HG03108 (cell line): ENCODE data around the gene C2orf81.
"Not testable (repeated sequence)": the region's sequence is repeated elsewhere in the genome, so short reads cannot be mapped to it uniquely, and the experiment has no call there.

ENCODE experiments used
- ATAC-seq: cut with Tn5 transposase; IDR thresholded peaks from one replicate; pipeline ENCODE4 v1.9.1; 2021; ENCODE audit warnings: moderate library complexity; ENCODE audit not compliant: unreplicated experiment

Gene C2orf81

DNA sequence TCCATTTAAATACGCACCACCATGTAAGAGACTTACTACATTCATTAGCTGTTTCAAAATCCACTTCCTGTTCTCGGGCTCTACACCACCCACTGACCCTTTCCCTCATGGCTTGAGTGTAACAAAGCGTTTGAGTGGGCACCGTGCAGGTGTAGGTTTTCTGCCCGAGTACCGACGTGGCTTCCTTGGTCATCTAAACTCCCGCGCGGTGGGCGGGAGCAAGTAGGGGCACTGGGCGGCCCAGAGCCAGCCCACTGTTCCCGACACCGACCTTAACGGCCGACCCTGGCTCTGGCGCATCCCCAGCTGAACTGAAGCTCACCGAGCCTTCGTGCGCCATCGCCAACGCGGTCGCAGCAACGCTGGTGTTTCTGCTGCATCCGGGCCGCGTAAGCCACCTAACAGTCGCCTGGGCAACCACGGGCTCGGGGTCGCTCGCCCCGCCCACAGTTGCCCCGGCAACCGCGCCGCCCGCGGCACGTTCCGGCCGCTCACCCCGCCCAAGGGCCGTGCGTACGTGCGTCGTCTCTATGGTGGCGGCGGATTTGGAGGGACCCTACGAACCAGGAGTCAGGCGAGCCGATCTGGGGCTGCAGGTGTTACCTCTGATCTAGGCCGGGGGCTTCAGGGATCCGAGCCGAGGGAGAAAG lies at the start of gene C2orf81, which contains the start of gene WDR54:
C2orf81 (minus strand) TSS at position 399 of the 650 bp plus-strand sequence; CDS start at position 340, 59 bp downstream.
WDR54 (plus strand) TSS at position 510 of the 650 bp plus-strand sequence. CDS start 424 bp downstream, outside the sequence.
- ATAC-seq: peak; percentile 90

DNA sequence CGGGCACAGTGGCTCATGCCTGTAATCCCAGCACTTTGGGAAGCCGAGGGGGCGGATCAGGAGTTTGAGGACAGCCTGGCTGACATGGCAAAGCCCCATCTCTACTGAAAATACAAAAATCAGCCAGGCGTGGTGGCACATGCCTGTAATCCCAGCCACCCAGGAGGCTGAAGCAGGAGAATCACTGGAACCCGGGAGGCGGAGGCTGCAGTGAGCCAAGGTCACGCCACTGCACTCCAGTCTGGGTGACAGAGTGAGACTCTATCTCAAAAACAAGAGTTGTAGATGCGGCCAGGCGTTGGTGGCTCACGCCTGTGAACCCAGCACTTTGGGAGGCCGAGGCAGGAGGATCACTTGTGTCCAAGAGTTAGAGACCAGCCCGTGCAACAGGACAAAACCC lies 49.3 kb upstream of the C2orf81 start:
- not testable (repeated sequence) for ATAC-seq

DNA sequence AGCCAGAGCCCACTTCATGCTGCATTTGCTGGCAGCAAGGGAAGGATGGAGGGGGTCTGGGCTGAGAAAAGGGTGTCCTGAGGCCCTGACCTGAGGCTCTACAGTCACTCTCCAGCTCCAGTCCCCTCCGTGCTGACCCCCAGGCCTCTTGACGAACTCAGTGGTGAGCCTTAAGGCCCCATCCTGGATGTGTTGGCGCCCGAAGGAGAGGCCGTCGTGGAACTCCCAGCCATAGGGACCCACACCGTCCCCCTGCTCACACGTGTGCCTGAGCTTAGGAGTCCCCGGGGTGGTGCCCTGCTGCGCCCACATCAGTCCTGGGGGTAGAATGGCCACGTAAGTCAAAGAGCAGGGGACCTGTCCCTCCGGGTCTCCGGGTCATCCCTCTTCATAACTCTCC lies 43.0 kb upstream of the C2orf81 start:
- no peak for ATAC-seq

DNA sequence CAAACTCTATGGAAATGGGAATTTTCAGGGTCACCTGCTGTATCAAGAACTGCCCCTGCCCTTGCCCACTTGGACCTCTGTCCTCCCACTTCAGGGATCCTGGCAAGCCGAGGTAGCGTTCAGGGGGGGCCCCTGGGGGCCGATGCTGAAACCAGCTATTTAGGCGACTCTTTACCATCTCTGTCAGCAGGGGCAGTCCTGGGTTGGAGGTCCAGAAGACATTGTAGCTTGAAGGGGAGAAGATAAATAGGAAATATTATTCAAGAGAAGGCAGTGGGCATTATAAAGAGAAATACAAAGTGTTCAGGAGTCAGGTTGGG lies 41.3 kb upstream of the C2orf81 start:
- ATAC-seq: no peak

DNA sequence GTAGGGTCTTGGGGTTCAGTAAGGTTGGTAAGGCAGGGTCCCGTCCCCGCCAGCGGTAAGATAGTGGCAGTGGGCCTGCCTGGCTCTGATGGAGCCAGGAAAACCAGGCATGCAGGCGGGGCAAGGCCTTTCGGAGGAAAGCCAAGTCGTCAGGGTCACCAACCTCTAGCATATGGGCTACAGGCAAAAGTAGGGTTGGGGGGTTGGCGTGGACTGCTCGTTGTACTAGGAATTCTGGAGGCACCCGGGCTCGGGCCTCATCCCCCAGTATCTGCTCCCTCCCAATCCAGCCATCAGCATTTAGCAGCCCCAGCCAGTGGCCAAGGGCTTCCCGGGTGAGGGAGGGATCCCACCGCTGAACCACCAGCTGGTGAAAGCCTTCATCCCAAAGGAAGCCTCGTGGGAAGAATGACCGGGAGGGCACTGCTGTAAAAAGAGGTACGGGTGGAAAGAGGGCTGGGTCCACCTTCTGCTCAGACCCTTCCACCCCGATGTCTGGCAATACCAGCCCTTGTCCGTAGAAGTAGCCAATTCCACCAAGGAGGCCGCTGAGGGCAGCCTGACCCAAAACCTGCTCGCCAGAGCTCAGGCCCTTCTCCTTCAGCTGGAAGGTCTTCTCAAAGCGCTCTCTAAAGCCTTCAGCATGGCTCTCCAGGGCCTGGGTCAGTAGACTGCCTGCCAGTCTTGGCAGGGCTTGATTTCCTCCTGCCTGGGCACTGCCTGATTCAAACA lies 40.8 kb upstream of the C2orf81 start:
- no peak for ATAC-seq

DNA sequence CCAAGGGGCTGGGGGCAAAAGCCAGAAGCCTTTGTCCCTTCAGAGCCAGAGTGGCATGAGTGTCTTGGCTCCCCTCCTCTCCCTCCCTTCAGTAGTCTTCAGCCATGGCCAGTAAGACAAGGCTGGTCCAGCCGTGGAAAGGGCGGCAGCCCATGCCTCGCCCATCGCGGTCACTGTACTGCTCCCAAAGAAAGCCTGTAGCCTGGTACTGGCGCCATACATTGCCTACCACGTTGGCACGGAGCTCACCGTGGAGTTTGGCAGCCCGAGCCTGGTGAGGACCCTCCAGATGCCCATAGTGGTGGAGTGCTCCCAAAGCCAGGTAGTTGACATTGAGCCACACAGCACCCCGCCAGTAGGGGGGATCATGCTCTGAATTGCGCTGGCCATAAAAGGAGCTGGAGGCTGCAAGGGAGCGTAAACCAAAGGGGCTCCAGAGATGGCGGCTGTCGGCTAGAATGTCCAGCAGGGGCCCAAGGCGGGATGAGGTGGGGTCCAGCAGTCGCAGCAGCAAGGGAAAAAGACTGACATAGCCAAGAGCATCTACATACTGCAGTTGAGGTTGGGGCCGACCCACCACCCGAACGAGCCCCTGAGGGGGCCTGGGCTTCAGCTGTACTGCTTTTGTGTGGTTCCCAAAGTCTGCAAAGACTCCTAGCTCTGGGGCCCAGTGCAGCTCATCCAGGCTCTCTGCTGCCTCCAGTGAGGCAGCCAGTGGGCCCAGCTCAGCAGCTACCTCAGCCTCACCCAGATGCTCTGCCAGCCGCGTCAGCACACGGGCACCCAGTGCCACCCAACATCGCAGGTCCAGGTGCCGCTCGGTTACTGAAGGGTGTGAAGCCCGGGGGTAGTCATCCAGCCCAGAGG lies 40.0 kb upstream of the C2orf81 start:
- ATAC-seq: no peak

DNA sequence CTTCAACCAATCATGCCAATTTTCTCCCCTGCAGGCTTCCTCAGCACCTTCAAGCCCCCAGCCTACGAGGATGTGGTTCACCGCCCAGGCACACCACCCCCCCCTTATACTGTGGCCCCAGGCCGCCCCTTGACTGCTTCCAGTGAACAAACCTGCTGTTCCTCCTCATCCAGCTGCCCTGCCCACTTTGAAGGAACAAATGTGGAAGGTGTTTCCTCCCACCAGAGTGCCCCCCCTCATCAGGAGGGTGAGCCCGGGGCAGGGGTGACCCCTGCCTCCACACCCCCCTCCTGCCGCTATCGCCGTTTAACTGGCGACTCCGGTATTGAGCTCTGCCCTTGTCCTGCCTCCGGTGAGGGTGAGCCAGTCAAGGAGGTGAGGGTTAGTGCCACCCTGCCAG lies 38.8 kb upstream of the C2orf81 start:
- ATAC-seq: not testable (repeated sequence)

DNA sequence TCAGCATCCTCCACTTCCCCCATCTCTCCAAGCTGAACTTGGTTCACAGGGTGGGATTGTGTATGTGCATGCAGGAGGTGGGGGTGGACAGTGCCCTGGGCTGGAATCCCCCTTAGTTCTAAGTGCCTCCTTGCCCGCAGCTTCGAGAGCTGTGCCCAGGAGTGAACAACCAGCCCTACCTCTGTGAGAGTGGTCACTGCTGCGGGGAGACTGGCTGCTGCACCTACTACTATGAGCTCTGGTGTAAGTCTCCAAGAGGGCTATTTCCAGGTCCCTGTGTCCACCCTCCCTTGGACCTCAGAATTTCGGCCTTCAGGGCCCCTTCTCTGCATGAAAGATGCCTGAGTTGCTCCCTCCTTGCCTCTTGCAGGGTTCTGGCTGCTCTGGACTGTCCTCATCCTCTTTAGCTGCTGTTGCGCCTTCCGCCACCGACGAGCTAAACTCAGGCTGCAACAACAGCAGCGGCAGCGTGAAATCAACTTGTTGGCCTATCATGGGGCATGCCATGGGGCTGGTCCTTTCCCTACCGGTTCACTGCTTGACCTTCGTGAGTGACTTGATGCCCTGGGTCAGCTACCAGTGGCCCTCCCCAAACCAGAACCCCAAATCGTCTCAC lies 38.2 kb upstream of the C2orf81 start:
- not testable (repeated sequence) for ATAC-seq

DNA sequence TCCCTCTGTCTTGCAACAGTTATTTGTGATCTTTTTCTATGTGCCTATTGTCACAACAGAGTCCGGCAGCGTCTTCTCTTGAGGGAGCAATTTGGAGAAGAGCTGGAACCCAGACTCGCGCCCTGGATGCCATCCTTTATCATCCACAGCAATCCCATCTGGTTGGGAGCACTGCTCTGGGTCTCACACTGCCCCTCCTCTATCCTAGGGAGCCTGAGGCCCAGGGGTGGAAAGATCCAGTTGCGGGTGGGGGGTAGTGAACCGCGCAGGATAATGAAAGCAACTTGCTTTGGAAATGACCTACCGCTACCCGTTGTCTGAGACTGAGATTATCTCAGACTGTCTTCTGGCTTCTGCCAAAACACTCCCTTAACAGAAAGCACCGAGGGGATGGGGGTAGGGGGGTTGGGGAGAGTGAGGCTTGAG lies 37.5 kb upstream of the C2orf81 start:
- no peak for ATAC-seq

DNA sequence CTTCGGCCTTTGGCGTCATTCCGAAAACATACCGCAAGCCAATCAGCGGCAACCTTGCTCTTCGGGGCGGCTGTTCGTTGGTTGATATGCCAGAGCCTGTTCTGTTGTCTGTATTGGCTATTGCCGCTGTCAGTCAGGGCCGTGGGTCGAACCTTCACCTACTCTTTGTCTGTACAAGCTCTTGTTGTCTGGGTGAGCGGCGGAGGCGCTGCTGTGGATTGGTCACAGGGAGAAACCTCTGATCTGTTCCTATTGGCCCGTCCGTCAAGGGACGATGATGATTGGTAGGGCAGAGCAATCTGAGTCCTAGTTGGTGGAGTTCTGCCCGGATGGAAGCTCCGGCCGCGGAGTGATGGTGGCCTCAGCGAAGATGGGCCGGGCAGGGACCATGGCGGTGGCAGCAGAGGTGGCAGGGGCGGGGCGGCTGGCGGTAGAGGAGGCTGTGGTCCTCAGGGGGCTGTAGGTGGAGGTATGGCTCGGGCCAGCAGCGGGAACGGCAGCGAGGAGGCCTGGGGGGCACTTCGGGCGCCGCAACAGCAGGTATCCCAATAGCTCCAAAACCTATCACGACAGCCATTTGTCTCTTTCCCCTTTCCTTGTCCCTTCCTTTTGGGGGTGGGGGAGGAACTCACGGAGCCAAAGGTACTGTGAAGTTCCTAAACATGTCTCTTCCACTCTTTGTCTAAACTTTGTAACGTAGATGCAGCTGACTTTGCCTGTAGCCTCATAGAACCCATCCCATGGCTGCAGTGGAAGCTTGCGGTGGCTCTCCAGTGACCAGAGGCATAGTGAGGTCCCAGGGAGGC lies 36.9 kb upstream of the C2orf81 start, which contains the start of gene WBP1:
WBP1 (plus strand) TSS at position 307 of the 806 bp plus-strand sequence; CDS start at position 472, 165 bp downstream.
- ATAC-seq: peak; percentile 82

DNA sequence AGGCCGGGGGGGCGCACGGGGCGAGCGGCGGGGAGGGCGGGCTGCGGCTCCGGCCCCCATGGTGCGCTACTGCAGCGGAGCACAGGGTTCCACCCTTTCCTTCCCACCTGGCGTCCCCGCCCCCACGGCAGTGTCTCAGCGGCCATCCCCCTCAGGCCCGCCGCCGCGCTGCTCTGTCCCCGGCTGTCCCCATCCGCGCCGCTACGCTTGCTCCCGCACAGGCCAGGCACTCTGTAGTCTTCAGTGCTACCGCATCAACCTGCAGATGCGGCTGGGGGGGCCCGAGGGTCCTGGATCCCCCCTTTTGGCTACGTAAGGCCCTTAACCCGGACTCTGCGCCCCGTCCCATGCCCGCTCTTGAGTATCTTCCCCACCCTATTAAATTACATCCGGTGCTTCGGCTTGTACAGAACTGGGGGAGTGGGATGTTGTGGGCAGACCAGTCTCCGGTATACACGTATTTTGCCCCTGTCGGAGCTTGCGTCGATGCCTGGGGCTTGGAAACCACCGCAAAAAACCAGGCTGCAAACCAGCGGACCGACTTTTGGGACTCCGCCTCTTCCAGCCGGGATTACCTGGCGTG lies 36.2 kb upstream of the C2orf81 start:
- peak; percentile 24 for ATAC-seq

DNA sequence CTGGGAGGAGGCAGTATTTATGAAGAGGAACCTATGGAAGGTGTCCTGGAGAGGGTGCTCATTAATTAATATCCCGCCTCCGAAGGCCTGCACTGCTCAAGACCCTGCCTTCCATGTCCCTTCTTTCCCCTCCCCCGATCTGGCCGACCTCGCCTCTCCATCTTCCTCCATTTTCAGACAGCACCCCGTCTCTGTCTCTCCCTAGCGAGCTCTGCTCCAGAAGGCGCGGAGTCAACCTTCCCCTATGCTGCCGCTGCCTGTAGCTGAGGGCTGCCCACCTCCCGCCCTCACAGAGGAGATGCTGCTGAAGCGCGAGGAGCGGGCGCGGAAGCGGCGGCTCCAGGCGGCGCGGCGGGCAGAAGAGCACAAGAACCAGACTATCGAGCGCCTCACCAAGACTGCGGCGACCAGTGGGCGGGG lies 35.7 kb upstream of the C2orf81 start:
- ATAC-seq: no peak

DNA sequence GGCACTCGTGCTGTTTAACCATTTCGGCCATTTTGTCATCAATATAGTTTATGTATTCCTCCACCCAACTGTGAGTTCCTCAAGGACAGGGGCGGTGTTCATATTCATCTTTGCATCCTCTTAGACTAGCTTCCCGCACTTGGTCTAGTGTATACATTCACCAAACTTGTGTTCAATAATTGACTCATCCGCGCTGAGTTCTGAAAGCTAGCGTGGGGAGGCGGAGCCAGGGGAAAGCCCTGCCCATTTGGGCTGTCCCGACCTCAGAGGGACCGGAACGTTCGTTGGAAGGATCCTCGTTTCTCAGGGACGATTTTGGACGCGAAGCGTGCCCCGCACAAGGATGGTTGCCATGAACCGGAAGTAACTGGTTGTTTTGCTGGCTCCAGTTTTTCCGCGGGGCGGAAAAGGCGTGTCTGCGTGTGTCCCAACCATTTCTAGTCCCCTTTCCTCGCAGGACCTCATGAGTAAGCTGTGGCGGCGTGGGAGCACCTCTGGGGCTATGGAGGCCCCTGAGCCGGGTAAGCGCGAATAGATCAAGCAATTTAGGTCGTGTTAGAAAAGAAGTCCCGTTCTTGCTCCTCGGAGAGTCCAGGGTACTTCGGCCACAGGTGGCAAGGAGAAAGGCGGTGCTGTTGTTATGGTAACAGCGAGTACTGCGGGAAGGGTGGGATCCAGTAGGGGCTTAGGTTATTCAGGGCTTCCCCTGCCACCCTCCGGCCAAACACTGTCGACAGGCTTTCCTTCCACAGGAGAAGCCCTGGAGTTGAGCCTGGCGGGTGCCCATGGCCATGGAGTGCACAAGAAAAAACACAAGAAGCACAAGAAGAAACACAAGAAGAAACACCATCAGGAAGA lies 33.5 kb upstream of the C2orf81 start, which contains the start of gene INO80B:
INO80B (plus strand) TSS at position 434 of the 858 bp plus-strand sequence; CDS start at position 464, 30 bp downstream.
- ATAC-seq: peak; percentile 35

DNA sequence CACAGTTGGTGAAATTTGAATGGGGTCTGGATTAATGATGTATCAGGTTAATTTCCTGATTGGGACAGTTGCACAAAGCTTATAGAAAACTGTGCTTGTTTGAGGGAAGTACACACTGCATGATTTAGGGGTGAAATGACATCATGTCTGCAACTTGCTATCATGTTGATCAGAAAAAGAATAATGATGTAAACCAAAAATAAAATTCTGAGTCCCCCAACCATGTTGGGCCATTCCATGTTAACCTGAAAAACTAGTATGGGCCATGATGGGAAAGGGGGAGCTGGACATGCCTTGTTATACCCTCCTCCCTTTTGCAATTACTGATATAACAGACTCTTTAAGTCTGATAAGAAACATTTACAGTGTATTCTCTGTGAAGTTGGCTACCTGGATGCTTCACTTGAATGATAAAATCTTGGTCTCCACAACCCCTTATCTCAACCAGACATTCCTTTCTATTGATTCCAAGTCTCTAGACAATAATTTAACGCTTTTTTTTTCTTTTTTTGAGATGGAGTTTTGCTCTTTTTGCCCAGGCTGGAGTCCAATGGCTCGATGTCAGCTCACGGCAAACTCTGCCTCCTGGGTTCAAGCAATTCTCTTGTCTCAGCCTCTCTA lies 29.3 kb upstream of the C2orf81 start:
- no peak for ATAC-seq

DNA sequence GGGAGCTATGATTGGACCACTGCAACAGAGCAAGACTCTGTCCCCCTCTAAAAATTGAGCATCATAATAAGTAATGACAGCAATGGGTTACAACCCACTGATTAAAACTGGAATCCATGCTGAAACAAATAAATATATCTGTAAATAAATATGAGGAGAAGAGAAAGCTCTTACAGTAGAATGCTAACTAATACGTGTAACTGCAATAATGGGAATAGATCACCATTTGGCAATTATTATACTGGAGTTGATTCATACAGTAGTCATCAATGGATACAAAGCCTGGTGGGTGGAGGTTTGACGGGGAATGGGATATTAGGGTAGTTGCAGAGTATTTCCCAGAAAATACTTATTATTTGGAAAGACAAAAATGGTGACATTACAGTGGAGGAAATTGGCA lies 27.4 kb upstream of the C2orf81 start:
- ATAC-seq: no peak

DNA sequence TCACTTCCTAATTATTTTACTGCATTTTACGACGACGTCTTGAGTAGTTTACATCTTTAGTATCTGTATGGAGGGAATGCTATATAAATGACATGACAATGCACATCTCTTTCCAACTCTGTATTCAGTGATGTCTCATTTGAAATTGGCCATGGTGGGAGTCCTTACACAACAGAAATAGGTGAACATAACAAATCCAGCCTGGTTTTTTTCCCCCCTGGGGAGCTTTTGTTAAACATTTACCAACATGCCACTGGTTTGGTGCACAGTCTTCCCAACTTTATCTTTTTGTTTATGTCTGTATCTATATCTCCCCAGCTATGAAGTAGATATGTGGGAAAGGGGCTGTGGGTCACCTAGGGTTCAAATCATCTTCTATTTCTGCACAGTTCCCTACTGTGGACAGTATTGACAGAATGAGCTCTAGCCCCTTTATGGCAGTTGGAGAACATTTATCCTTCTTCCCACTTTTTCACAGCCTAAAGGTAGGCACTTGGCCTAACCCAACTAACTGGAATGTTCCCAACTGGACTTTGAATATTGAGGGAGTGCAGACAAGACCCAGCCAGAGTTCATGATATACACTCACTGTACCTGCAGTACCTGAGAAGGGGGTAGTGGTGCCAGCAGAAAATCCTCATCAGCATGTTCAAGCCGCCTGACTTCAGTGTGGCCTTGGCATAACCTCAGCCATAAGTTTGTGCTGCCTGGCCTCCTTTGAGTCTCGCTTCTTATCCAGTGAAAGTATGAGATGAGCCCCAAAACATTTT lies 26.0 kb upstream of the C2orf81 start:
- ATAC-seq: no peak

DNA sequence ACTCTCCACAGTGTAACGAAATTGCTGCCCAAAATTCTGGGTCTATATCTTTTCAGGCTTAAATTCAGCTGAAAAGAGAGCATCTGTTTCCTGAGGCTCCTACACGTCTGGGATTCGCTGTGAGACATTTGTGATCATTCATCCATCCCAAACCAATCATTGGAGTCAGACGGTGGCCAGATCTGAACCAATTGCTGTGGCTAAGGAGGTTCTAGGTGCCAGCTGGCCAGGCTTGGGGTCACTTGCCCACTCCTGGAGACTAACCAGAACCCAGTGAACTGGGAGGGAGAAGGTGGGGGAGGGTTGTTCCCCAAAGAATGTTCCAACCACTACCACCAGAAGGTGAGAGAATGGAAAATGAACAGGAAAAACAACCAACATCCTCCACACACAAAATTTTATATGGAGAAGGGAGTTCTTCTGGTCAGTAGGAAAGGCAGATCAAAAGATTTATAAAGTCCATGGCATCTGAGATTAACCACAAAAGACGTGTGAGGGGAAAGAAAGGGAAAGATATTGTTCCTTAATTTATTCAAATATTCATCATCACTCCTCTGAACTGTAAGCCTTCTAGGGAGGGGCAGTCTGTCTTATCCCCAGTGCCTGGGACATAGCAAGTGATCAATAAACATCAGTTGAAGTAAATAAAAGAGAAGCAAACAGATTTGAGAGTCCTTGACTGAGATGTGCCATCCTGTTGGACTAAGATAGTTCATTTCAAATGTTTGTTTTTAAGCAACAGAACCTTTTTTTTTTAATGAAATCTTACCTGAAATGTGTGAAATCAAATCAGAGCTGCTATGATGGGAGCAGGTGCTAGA lies 23.3 kb upstream of the C2orf81 start:
- ATAC-seq: no peak
